Hepatocyte (in vitro differentiated cells): ENCODE data around the gene ZFYVE9. TPM values are rescaled to one million over a fixed set of nuclear protein-coding genes. Genes with fewer than 3 reads are reported as not detected.

Experiments used
- DNase-seq: peaks from one replicate; pipeline ENCODE4 v3.0.0-alpha.2; 2016; ENCODE audit warnings: low spot score
- H2AFZ ChIP-seq: fragments of 200-600 bp; sonication (generic); 2 replicates; pipeline ENCODE4 v1.6.0; 2016; ENCODE audit warnings: antibody characterized with exemption, mild to moderate bottlenecking
- H3K27ac ChIP-seq: fragments of 200-600 bp; sonication (generic); 2 replicates; pipeline ENCODE4 v1.5.1; 2016; ENCODE audit warnings: mild to moderate bottlenecking
- H3K27me3 ChIP-seq: fragments of 200-600 bp; sonication (generic); 2 replicates; pipeline ENCODE4 v1.6.1; 2016
- H3K36me3 ChIP-seq: fragments of 200-600 bp; sonication (generic); replicated peaks from 2 replicates; pipeline ENCODE4 v1.5.1; 2016; ENCODE audit warnings: low read depth; ENCODE audit not compliant: insufficient read depth
- H3K4me1 ChIP-seq: fragments of 200-600 bp; sonication (generic); 2 replicates; pipeline ENCODE4 v1.5.1; 2016; ENCODE audit warnings: mild to moderate bottlenecking, moderate library complexity; ENCODE audit not compliant: insufficient read depth
- H3K4me2 ChIP-seq: fragments of 200-600 bp; sonication (generic); 2 replicates; pipeline ENCODE4 v1.6.0; 2016
- H3K4me3 ChIP-seq: fragments of 200-600 bp; sonication (generic); 2 replicates; pipeline ENCODE4 v1.5.1; 2016; ENCODE audit warnings: mild to moderate bottlenecking
- H3K79me2 ChIP-seq: fragments of 200-600 bp; sonication (generic); 2 replicates; pipeline ENCODE4 v1.6.0; 2017; ENCODE audit warnings: mild to moderate bottlenecking
- H3K9me2 ChIP-seq: fragments of 200-600 bp; sonication (generic); replicated peaks from 2 replicates; pipeline ENCODE4 v1.6.0; 2017; ENCODE audit warnings: mild to moderate bottlenecking; ENCODE audit not compliant: insufficient read depth
- H3K9me3 ChIP-seq: fragments of 200-600 bp; sonication (generic); 2 replicates; pipeline ENCODE4 v1.5.1; 2016; ENCODE audit warnings: low read depth, mild to moderate bottlenecking
- H4K20me1 ChIP-seq: fragments of 200-600 bp; sonication (generic); 2 replicates; pipeline ENCODE4 v1.6.0; 2016; ENCODE audit warnings: mild to moderate bottlenecking; ENCODE audit not compliant: insufficient read depth, poor library complexity, severe bottlenecking
- CTCF ChIP-seq: fragments of 200-600 bp; sonication (generic); IDR thresholded peaks from 2 replicates; pipeline ENCODE4 v1.5.1; 2016; ENCODE audit warnings: antibody characterized with exemption, mild to moderate bottlenecking; ENCODE audit not compliant: poor library complexity
- EZH2 ChIP-seq: fragments of 200-600 bp; sonication (generic); IDR thresholded peaks from 2 replicates; pipeline ENCODE4 v1.6.1; 2016; ENCODE audit warnings: antibody characterized with exemption, mild to moderate bottlenecking, borderline replicate concordance
- EZH2phosphoT487 ChIP-seq: fragments of 200-600 bp; sonication (generic); IDR thresholded peaks from one replicate; pipeline ENCODE4 v1.6.1; 2018; ENCODE audit warnings: antibody characterized with exemption, mild to moderate bottlenecking, low read depth, moderate library complexity; ENCODE audit not compliant: unreplicated experiment, severe bottlenecking
- WGBS: methylation state at CpG from one replicate; pipeline ENCODE4 v1.1.6; 2016; ENCODE audit warnings: low lambda C conversion rate; ENCODE audit errors: missing lambda C conversion rate; 5-methylcytosine and 5-hydroxymethylcytosine counted together
- polyA plus RNA-seq: library from polyadenylated mRNA; unstranded; fragments of >200 nt; fragmentation: Nextera tagmentation; extraction: Ambion mirVana; gene quantifications from 2 replicates; pipeline ENCODE4 v1.2.1, GENCODE V29; 2016
- total RNA-seq: library from RNA; depleted of rRNA; stranded (reverse); fragments of >200 nt; gene quantifications from 2 replicates; pipeline ENCODE4 v1.2.3, GENCODE V29; 2014

The ZFYVE9 gene
- total and polyA plus RNA-seq, 2 experiments from 2014 or later: 4.6 to 29.0 TPM

- Histone ChIP-seq H3K4me3 (no peak overlapping the region), H3K79me2 (no peaks in the 10 kb centered on the region), H3K36me3 (no peaks in the 10 kb centered on the region), H4K20me1 (no peaks in the 10 kb centered on the region), H2AFZ (no peak overlapping the region), H3K4me1 (no peaks in the 10 kb centered on the region), H3K27ac (no peak overlapping the region), H3K4me2 (no peak overlapping the region), H3K27me3 (no peaks in the 10 kb centered on the region), H3K9me2 (no peaks in the 10 kb centered on the region), H3K9me3 (no peaks in the 10 kb centered on the region)
- no peak for DNase-seq
- TF ChIP-seq EZH2 (no peak), CTCF (no peak), EZH2phosphoT487 (no peak)
- 94% methylated on average over 3 of the region's 3 CpGs for WGBS
Observed at GRCh38 chr1:52238887-52239707, 97.2 kb downstream of the ZFYVE9 start.

GRCh38 chr1:52239708-52240001 is 97.8 kb downstream of the ZFYVE9 start:
- no peaks in the 10 kb centered on the region for H3K36me3 ChIP-seq
- H4K20me1 ChIP-seq: no peaks in the 10 kb centered on the region
- no peaks in the 10 kb centered on the region for H3K9me2 ChIP-seq
- no peak for TF ChIP-seq CTCF
- TF ChIP-seq EZH2: no peak
- no peak for TF ChIP-seq EZH2phosphoT487
- no peaks in the 10 kb centered on the region for H3K79me2 ChIP-seq
- no peaks in the 10 kb centered on the region for H3K4me1 ChIP-seq
- no peaks in the 10 kb centered on the region for H3K27me3 ChIP-seq
- WGBS: 85% methylated on average over 1 of the region's 1 CpG
- H3K9me3 ChIP-seq: no peaks in the 10 kb centered on the region
- H2AFZ ChIP-seq: no peak overlapping the region
- H3K4me3 ChIP-seq: no peak overlapping the region
- H3K27ac ChIP-seq: no peak overlapping the region
- no peak overlapping the region for H3K4me2 ChIP-seq
- DNase-seq: no peak

GRCh38 chr1:52240592-52241210 is 98.8 kb downstream of the ZFYVE9 start:
- TF ChIP-seq EZH2phosphoT487: no peak
- no peak for TF ChIP-seq EZH2
- TF ChIP-seq CTCF: no peak
- H3K4me1 ChIP-seq: no peaks in the 10 kb centered on the region
- WGBS: 55% methylated on average over 4 of the region's 4 CpGs
- no peaks in the 10 kb centered on the region for H3K9me2 ChIP-seq
- H3K79me2 ChIP-seq: no peaks in the 10 kb centered on the region
- no peak overlapping the region for H3K4me3 ChIP-seq
- no peaks in the 10 kb centered on the region for H3K9me3 ChIP-seq
- H4K20me1 ChIP-seq: no peaks in the 10 kb centered on the region
- H3K4me2 ChIP-seq: no peak overlapping the region
- H3K36me3 ChIP-seq: no peaks in the 10 kb centered on the region
- H3K27ac ChIP-seq: no peak overlapping the region
- H3K27me3 ChIP-seq: no peaks in the 10 kb centered on the region
- no peak for DNase-seq
- H2AFZ ChIP-seq: no peak overlapping the region
